ENCODE measurements around the gene FGFR4.

The FGFR4 gene

DNA sequence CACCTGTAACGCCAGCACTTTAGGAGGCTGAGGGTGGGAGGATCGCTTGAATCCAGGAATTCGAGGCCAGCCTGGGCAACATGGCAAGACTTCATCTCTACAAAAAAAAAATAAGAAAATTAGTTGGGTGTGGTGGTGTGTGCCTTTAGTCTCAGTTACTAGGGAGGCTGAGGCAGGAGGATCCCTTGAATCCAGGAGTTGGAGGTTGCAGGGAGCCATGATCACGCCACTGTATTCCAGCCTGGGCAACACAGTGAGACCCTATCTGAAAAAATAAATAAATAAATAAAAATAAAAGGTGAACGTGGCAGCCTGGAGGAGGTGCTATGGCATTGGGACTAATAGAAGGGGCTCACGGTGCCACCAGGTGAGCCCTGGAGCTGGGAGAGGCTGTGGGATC lies 7.1 kb downstream of the FGFR4 start:
- H4K20me1 ChIP-seq (ENCODE audit: insufficient read depth, low read length): no peaks in the 10 kb centered on the region
- no peak overlapping the region for H3K4me3 ChIP-seq (ENCODE audit: low read depth in 1 of 2, low read length in 2 of 2)
- H2AFZ ChIP-seq (ENCODE audit: low read depth, low read length): no peak overlapping the region
- no peaks in the 10 kb centered on the region for H3K4me1 ChIP-seq (ENCODE audit: insufficient read depth, low read length)
- H3K27ac ChIP-seq (ENCODE audit: low read length): no peak overlapping the region
- TF ChIP-seq EZH2 (IDR thresholded peaks at IDR 0.05; ENCODE audit: borderline replicate concordance, low read depth, low read length, severe bottlenecking): no peak
- TF ChIP-seq, protein P1, sequence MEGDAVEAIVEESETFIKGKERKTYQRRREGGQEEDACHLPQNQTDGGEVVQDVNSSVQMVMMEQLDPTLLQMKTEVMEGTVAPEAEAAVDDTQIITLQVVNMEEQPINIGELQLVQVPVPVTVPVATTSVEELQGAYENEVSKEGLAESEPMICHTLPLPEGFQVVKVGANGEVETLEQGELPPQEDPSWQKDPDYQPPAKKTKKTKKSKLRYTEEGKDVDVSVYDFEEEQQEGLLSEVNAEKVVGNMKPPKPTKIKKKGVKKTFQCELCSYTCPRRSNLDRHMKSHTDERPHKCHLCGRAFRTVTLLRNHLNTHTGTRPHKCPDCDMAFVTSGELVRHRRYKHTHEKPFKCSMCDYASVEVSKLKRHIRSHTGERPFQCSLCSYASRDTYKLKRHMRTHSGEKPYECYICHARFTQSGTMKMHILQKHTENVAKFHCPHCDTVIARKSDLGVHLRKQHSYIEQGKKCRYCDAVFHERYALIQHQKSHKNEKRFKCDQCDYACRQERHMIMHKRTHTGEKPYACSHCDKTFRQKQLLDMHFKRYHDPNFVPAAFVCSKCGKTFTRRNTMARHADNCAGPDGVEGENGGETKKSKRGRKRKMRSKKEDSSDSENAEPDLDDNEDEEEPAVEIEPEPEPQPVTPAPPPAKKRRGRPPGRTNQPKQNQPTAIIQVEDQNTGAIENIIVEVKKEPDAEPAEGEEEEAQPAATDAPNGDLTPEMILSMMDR (IDR thresholded peaks at IDR 0.05; ENCODE audit: borderline replicate concordance, extremely low read depth, low read length, poor library complexity, severe bottlenecking): no peak
- no peak overlapping the region for H3K4me2 ChIP-seq (ENCODE audit: insufficient read depth, low read length)
- H3K79me2 ChIP-seq (ENCODE audit: insufficient read depth, low read length): no peaks in the 10 kb centered on the region
- ATAC-seq (ENCODE audit: insufficient read depth, low read depth): no peak
- H3K27me3 ChIP-seq (ENCODE audit: insufficient read depth, low read length, poor library complexity): peaks cover 8% of the 10 kb centered on the region
- no peaks in the 10 kb centered on the region for H3K9me3 ChIP-seq (ENCODE audit: insufficient read depth, low read length, severe bottlenecking)
- DNase-seq: no peak
- H3K9ac ChIP-seq (ENCODE audit: low read depth, low read length): no peak overlapping the region
- no peaks in the 10 kb centered on the region for H3K36me3 ChIP-seq (ENCODE audit: insufficient read depth, low read length)

DNA sequence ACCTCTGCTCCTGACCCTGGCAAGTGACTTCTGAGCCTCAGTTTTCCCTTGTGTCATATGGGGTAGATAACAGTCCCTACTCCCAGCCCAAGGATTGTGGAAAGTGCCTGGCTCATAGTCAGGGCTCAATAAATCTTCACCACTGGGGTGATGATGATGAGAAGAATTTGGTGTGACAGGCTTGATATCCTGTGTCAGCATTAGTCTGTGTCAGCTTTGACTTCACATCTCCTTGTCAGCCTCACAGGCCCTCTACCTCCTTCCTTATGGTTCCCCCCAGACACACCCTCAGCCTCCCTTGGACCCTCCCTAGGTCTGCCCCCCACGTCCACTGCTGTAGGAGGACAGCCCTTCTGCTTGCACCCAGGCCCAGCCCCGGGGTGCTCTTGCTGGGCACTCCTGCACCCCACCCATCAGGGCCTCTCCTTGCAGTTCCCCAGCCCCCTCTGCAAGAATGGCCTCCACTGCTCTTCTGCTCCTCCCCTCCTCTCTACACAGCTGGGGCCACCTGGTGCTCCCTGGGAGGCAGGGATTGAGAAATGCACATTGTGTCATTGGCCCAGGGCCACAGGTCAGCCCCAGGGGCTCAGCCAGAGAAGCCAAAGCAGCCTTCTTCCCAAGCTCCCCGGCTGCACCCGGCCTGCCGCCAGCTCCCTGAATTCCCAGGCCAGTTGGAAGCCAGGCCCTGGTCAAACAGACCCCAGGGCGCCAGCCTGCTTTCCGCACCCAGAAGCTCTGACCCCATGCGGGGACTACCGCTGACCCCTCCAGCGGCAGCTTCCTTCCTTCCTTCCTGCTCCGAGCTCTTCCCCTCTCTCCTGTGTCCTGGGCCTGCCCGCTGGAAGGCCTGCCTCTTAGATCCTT lies 7.7 kb downstream of the FGFR4 start:
- no peaks in the 10 kb centered on the region for H3K9me3 ChIP-seq (ENCODE audit: insufficient read depth, low read length, severe bottlenecking)
- no peak overlapping the region for H3K9ac ChIP-seq (ENCODE audit: low read depth, low read length)
- H3K4me1 ChIP-seq (ENCODE audit: insufficient read depth, low read length): no peaks in the 10 kb centered on the region
- no peak for DNase-seq
- TF ChIP-seq EZH2 (IDR thresholded peaks at IDR 0.05; ENCODE audit: borderline replicate concordance, low read depth, low read length, severe bottlenecking): no peak
- TF ChIP-seq, protein P1 (IDR thresholded peaks at IDR 0.05; ENCODE audit: borderline replicate concordance, extremely low read depth, low read length, poor library complexity, severe bottlenecking): no peak
- H3K27ac ChIP-seq (ENCODE audit: low read length): no peak overlapping the region
- no peak overlapping the region for H2AFZ ChIP-seq (ENCODE audit: low read depth, low read length)
- H4K20me1 ChIP-seq (ENCODE audit: insufficient read depth, low read length): no peaks in the 10 kb centered on the region; the same call in 1 of the 2 replicates
- H3K36me3 ChIP-seq (ENCODE audit: insufficient read depth, low read length): no peaks in the 10 kb centered on the region
- no peak overlapping the region for H3K4me3 ChIP-seq (ENCODE audit: low read depth in 1 of 2, low read length in 2 of 2)
- no peak overlapping the region for H3K4me2 ChIP-seq (ENCODE audit: insufficient read depth, low read length)
- ATAC-seq (ENCODE audit: insufficient read depth, low read depth): no peak
- no peaks in the 10 kb centered on the region for H3K79me2 ChIP-seq (ENCODE audit: insufficient read depth, low read length)
- H3K27me3 ChIP-seq (ENCODE audit: insufficient read depth, low read length, poor library complexity): peaks cover 10% of the 10 kb centered on the region

DNA sequence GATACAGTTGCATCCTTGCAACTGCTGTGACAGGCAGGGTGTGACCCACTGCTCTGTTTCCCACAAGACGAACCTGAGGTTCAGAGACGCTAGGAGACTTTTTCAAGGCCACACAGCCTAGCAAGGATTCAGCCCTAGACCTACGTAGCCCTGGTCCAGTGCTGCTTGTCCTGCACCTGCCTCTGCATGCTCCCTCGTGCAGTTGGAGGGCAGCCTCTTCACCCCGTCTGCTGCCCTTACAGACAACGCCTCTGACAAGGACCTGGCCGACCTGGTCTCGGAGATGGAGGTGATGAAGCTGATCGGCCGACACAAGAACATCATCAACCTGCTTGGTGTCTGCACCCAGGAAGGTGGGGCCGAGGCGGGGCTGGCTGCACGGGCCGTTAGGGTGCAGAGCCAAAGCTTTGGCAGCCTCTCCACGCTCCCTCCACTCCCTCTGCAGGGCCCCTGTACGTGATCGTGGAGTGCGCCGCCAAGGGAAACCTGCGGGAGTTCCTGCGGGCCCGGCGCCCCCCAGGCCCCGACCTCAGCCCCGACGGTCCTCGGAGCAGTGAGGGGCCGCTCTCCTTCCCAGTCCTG lies 8.5 kb downstream of the FGFR4 start:
- H4K20me1 ChIP-seq (ENCODE audit: insufficient read depth, low read length): no peaks in the 10 kb centered on the region; the same call in 1 of the 2 replicates
- no peaks in the 10 kb centered on the region for H3K36me3 ChIP-seq (ENCODE audit: insufficient read depth, low read length)
- H3K27me3 ChIP-seq (ENCODE audit: insufficient read depth, low read length, poor library complexity): peaks cover 12% of the 10 kb centered on the region
- no peak overlapping the region for H3K27ac ChIP-seq (ENCODE audit: low read length)
- H2AFZ ChIP-seq (ENCODE audit: low read depth, low read length): no peak overlapping the region
- no peak for TF ChIP-seq EZH2 (IDR thresholded peaks at IDR 0.05; ENCODE audit: borderline replicate concordance, low read depth, low read length, severe bottlenecking)
- no peaks in the 10 kb centered on the region for H3K9me3 ChIP-seq (ENCODE audit: insufficient read depth, low read length, severe bottlenecking)
- no peaks in the 10 kb centered on the region for H3K79me2 ChIP-seq (ENCODE audit: insufficient read depth, low read length)
- H3K4me2 ChIP-seq (ENCODE audit: insufficient read depth, low read length): no peak overlapping the region
- no peak overlapping the region for H3K4me3 ChIP-seq (ENCODE audit: low read depth in 1 of 2, low read length in 2 of 2)
- no peak overlapping the region for H3K9ac ChIP-seq (ENCODE audit: low read depth, low read length)
- DNase-seq (no peak), ATAC-seq (ENCODE audit: insufficient read depth, low read depth) (no peak)
- no peaks in the 10 kb centered on the region for H3K4me1 ChIP-seq (ENCODE audit: insufficient read depth, low read length)
